Measurements from ENCODE around the gene CORO2B.

Gene CORO2B

GRCh38 chr15:68585574-68586273 is 6.9 kb downstream of the CORO2B start:
- no peak for TF ChIP-seq ZNF274 (IDR thresholded peaks at IDR 0.05; ENCODE audit: low read depth, low read length)
- no peak overlapping the region for H3K4me3 ChIP-seq (ENCODE audit: low read length)

- H3K4me3 ChIP-seq (ENCODE audit: low read length) = no peak overlapping the region
- no peak for TF ChIP-seq ZNF274 (IDR thresholded peaks at IDR 0.05; ENCODE audit: low read depth, low read length)
These were observed 7.6 kb downstream of the CORO2B start for GRCh38 chr15:68586274-68586961.

- H3K4me3 ChIP-seq (ENCODE audit: low read length) = no peak overlapping the region
- TF ChIP-seq ZNF274 (IDR thresholded peaks at IDR 0.05; ENCODE audit: low read depth, low read length) = no peak
These were observed 9.1 kb downstream of the CORO2B start for GRCh38 chr15:68587769-68588385.

DNA sequence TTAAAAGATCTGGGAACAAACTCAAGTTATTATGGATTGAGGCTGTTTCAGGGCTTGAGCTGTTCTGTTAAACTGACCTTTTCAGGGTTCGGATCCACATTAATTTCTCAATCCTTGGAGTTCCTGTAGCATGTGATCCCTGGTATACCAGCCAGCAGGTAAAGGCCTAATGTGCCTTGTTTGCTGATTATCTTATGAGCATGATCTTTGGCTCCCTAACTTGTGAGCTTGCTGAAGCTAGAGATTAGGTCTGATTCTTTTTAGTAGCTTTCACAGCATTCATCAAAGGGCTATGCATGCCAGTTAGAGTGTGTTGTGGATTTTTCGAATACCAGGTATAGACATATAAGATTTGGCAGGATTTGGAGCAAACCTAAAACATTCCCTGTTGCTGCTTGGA is 10.3 kb downstream of the CORO2B start:
- no peak for TF ChIP-seq ZNF274 (IDR thresholded peaks at IDR 0.05; ENCODE audit: low read depth, low read length)
- H3K4me3 ChIP-seq (ENCODE audit: low read length) = no peak overlapping the region

DNA sequence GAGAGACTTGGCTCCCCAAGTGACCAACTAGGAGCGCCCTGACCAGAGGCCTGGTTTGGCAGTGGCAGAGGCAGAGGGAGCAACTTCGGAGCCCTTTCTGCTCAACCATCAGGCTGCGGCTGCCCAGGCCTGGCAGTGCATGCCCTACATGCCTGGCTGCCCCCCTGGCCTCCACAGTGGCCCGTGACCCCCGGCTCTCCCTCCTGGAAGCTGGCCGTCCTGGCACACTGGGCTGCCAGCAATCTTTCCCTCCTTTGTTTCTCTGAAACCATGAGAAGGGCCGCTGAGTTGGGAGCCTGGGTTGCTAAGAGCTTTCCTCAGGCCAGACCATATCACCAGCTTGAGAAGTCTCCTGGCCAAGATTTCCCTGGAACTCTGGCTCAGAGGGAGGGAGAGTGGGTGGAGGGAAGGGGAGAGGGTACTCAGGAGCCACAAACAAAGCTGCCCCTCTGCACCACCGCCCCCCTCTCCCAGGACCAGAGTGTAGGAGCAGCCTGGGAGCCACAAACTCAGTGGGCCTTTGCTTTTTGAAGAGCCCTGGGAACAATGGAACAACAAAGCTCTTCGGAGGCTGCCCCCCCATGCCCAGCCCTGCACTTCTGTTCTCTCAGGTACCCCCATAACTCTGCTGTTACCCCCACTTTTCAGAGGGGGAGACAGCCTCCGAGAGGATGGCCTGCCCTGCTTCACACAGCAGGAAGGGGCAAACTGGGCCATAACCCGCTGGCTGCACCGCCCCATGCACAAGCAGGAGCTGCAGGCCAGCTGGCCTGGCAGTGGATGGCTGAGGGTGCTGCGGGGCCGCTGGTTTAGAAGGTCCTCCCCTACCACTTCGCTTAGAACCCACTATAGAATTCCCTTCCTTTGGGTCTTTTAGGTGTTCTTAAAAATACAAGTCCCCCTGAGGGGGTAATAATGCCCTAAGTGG is 11.3 kb downstream of the CORO2B start:
- H3K4me3 ChIP-seq (ENCODE audit: low read length) = no peak overlapping the region
- TF ChIP-seq ZNF274 (IDR thresholded peaks at IDR 0.05; ENCODE audit: low read depth, low read length) = no peak

GRCh38 chr15:68590721-68591389 is 12.1 kb downstream of the CORO2B start:
- no peak overlapping the region for H3K4me3 ChIP-seq (ENCODE audit: low read length)
- no peak for TF ChIP-seq ZNF274 (IDR thresholded peaks at IDR 0.05; ENCODE audit: low read depth, low read length)

GRCh38 chr15:68592054-68592453 is 13.3 kb downstream of the CORO2B start:
- H3K4me3 ChIP-seq (ENCODE audit: low read length) = no peak overlapping the region
- TF ChIP-seq ZNF274 (IDR thresholded peaks at IDR 0.05; ENCODE audit: low read depth, low read length) = no peak

- no peak for TF ChIP-seq ZNF274 (IDR thresholded peaks at IDR 0.05; ENCODE audit: low read depth, low read length)
- H3K4me3 ChIP-seq (ENCODE audit: low read length) = no peak overlapping the region
These were observed 13.8 kb downstream of the CORO2B start for GRCh38 chr15:68592544-68592943.

GRCh38 chr15:68593341-68593740 is 14.5 kb downstream of the CORO2B start:
- no peak overlapping the region for H3K4me3 ChIP-seq (ENCODE audit: low read length)
- no peak for TF ChIP-seq ZNF274 (IDR thresholded peaks at IDR 0.05; ENCODE audit: low read depth, low read length)

GRCh38 chr15:68593828-68594532 is 15.2 kb downstream of the CORO2B start:
- no peak for TF ChIP-seq ZNF274 (IDR thresholded peaks at IDR 0.05; ENCODE audit: low read depth, low read length)

GRCh38 chr15:68594533-68595259 is 15.9 kb downstream of the CORO2B start:
- no peak for TF ChIP-seq ZNF274 (IDR thresholded peaks at IDR 0.05; ENCODE audit: low read depth, low read length)
- no peak overlapping the region for H3K4me3 ChIP-seq (ENCODE audit: low read length)

More at GRCh38 chr15:68593828-68594532, 15.2 kb downstream of the CORO2B start:
- H3K4me3 ChIP-seq (ENCODE audit: low read length) = no peak overlapping the region

DNA sequence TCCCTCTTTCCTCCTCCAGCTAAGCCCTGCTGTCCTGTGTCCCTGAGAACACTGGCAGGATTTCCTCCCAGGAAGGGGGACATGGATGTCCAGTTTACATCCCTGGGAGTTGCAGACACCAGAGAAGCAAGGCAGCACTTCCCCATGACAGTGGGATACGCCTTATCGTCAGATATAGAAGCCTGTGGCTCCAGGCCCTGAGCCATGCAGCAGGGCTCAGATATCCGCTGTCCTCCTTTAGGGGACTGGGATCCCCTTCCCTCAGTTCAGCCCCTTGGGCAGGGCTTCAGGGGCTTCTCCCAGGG is 16.4 kb downstream of the CORO2B start:
- TF ChIP-seq ZNF274 (IDR thresholded peaks at IDR 0.05; ENCODE audit: low read depth, low read length) = no peak
- H3K4me3 ChIP-seq (ENCODE audit: low read length) = no peak overlapping the region
